HepG2 (cell line): ENCODE measurements around the gene CD300A. TPM values are rescaled to one million over a fixed set of nuclear protein-coding genes. Genes with fewer than 3 reads are reported as not detected.

Experiments
- ARID4A ChIP-seq: sonication (generic); formaldehyde crosslinking; IDR thresholded peaks from 2 replicates; pipeline ENCODE4 v1.5.0; 2020; ENCODE audit warnings: mild to moderate bottlenecking, missing genetic modification reagents, borderline replicate concordance
- ASH2L ChIP-seq: fragments of 300-600, 200-600 bp; sonication (generic); IDR thresholded peaks from 2 replicates; pipeline ENCODE4 v1.7.0; 2017; ENCODE audit warnings: low read depth, mild to moderate bottlenecking, moderate library complexity, mixed read lengths, low read length; ENCODE audit not compliant: insufficient read length
- IRF2 ChIP-seq: IDR thresholded peaks from 2 replicates; pipeline ENCODE4 v1.6.1; 2018; ENCODE audit warnings: missing genetic modification reagents, missing compliant biosample characterization
- SMAD1 ChIP-seq: sonication (generic); formaldehyde crosslinking; IDR thresholded peaks from 2 replicates; pipeline ENCODE4 v1.4.0; 2020; ENCODE audit warnings: missing genetic modification reagents, low read depth, mild to moderate bottlenecking, borderline replicate concordance
- ZNF354B ChIP-seq: sonication (generic); formaldehyde crosslinking; IDR thresholded peaks from 2 replicates; pipeline ENCODE4 v1.8.0; 2022; ENCODE audit warnings: mild to moderate bottlenecking, missing genetic modification reagents
- ZNF878 ChIP-seq: sonication (generic); formaldehyde crosslinking; IDR thresholded peaks from 2 replicates; pipeline ENCODE4 v1.8.1; 2023; ENCODE audit warnings: mild to moderate bottlenecking, missing genetic modification reagents, moderate library complexity
- polyA plus RNA-seq, 8 experiments: library from polyadenylated mRNA; depleted of rRNA in 3 of 8; stranded (reverse) in 7 of 8; unstranded in 1 of 8; fragments of >200 nt; fragmentation: Illumina TruSeq in 4 of 8; extraction: Trizol in 4 of 8; gene quantifications; 2 replicates each; pipeline versions ENCODE4 v1.2.1 to v1.2.3, GENCODE V29; 2011 to 2016; ENCODE audit warnings: low read depth in 4 of 8, missing spikeins in 1 of 8, mixed read lengths in 1 of 8; ENCODE audit not compliant: insufficient read depth in 1 of 8
- total RNA-seq, 5 experiments: library from RNA; depleted of rRNA; stranded (reverse); fragments of >200 nt; fragmentation: Illumina TruSeq; extraction: Trizol; gene quantifications; 2 replicates each; pipeline ENCODE4 v1.2.3, GENCODE V29; 2016; ENCODE audit warnings: low read depth in 1 of 5

The CD300A gene
- total and polyA plus RNA-seq, 2 of the 13 experiments (the other 11 are each of a cell fraction or from before 2014, with no cell fraction given) = not detected

- peak; percentile 84; the same call in 1 of the 2 replicates for TF ChIP-seq ARID4A (CRISPR knock-in tag)
- no peak; the same call in none of the 2 replicates for TF ChIP-seq IRF2 (CRISPR knock-in tag)
- TF ChIP-seq SMAD1 (CRISPR knock-in tag) = peak; percentile 70
- TF ChIP-seq ASH2L = peak; percentile 77
- no peak for TF ChIP-seq ZNF354B
- TF ChIP-seq ZNF878 = peak; percentile 67; the same call in 1 of the 2 replicates
- TF ChIP-seq, all 625 proteins: peak for 335
Observed at GRCh38 chr17:74430706-74431567, 35.5 kb upstream of the CD300A start (continued).
